Neuronal stem cell (in vitro differentiated cells): ENCODE measurements around the gene SIAH2.

Source experiments
- DNase-seq: peaks from one replicate; pipeline ENCODE4 v3.0.0-alpha.2; 2013; ENCODE audit warnings: low spot score
- H2AFZ ChIP-seq: one replicate; pipeline ENCODE4 v1.6.1; 2013; ENCODE audit warnings: mild to moderate bottlenecking, low read length, inconsistent platforms
- H2AK5ac ChIP-seq: 2 replicates; pipeline ENCODE4 v1.6.1; 2013; ENCODE audit warnings: low read depth, mild to moderate bottlenecking, inconsistent platforms, low read length, moderate library complexity, mixed read lengths
- H2BK120ac ChIP-seq: 2 replicates; pipeline ENCODE4 v1.6.1; 2013; ENCODE audit warnings: low read depth, mild to moderate bottlenecking, inconsistent platforms, low read length, moderate library complexity, mixed read lengths
- H2BK12ac ChIP-seq: one replicate; pipeline ENCODE4 v1.6.1; 2013; ENCODE audit warnings: low read length, inconsistent platforms
- H2BK15ac ChIP-seq: 2 replicates; pipeline ENCODE4 v1.6.1; 2013; ENCODE audit warnings: mild to moderate bottlenecking, low read length, inconsistent platforms, mixed read lengths
- H2BK5ac ChIP-seq: one replicate; pipeline ENCODE4 v1.6.1; 2013; ENCODE audit warnings: inconsistent platforms, mild to moderate bottlenecking, low read length, moderate library complexity
- H3K14ac ChIP-seq: one replicate; pipeline ENCODE4 v1.6.1; 2013; ENCODE audit warnings: low read length, inconsistent platforms
- H3K18ac ChIP-seq: 2 replicates; pipeline ENCODE4 v1.6.1; 2013; ENCODE audit warnings: low read length, inconsistent platforms
- H3K23ac ChIP-seq: 2 replicates; pipeline ENCODE4 v1.6.1; 2013; ENCODE audit warnings: low read depth, mild to moderate bottlenecking, mixed read lengths, low read length, inconsistent platforms; ENCODE audit not compliant: poor library complexity
- H3K27ac ChIP-seq: replicated peaks from 3 replicates; pipeline ENCODE4 v1.5.1; 2013; ENCODE audit warnings: low read length, inconsistent platforms
- H3K27me3 ChIP-seq, 3 experiments: 2 replicates each; pipeline ENCODE4 v1.6.1; 2013; ENCODE audit warnings: low read length in 3 of 3, mild to moderate bottlenecking in 2 of 3, inconsistent platforms in 1 of 3, low read depth in 1 of 3, mixed read lengths in 1 of 3, moderate library complexity in 1 of 3; ENCODE audit not compliant: control insufficient read depth in 3 of 3, insufficient read depth in 3 of 3
- H3K36me3 ChIP-seq, 2 donors: replicated peaks in 1 of 2; 2 replicates each; pipeline ENCODE4 v1.6.1; 2013; ENCODE audit warnings: low read length in 2 of 2; ENCODE audit not compliant: control insufficient read depth in 2 of 2, insufficient read depth in 2 of 2
- H3K4ac ChIP-seq: 2 replicates; pipeline ENCODE4 v1.6.1; 2013; ENCODE audit warnings: inconsistent platforms, mild to moderate bottlenecking, low read length, moderate library complexity
- H3K4me1 ChIP-seq, 2 donors: 1 replicate in 1 of 2; 2 replicates in 1 of 2; pipeline ENCODE4 v1.6.1; 2013; ENCODE audit warnings: low read length in 2 of 2, low read depth in 1 of 2; ENCODE audit not compliant: control insufficient read depth in 2 of 2, insufficient read depth in 1 of 2
- H3K4me2 ChIP-seq: one replicate; pipeline ENCODE4 v1.6.1; 2013; ENCODE audit warnings: mild to moderate bottlenecking, low read length, inconsistent platforms; ENCODE audit not compliant: insufficient read depth, poor library complexity, severe bottlenecking
- H3K4me3 ChIP-seq, 2 donors: 2 replicates each; pipeline ENCODE4 v1.5.1; 2013; ENCODE audit warnings: low read length in 2 of 2, mild to moderate bottlenecking in 2 of 2, inconsistent platforms in 1 of 2, moderate library complexity in 1 of 2
- H3K79me1 ChIP-seq: one replicate; pipeline ENCODE4 v1.6.1; 2013; ENCODE audit warnings: low read depth, mild to moderate bottlenecking, inconsistent platforms, low read length, moderate library complexity
- H3K9ac ChIP-seq: one replicate; pipeline ENCODE4 v1.6.1; 2013; ENCODE audit warnings: mild to moderate bottlenecking, low read depth, low read length, inconsistent platforms; ENCODE audit not compliant: poor library complexity
- H3K9me3 ChIP-seq, 2 donors: replicated peaks in 1 of 2; 2 replicates each; pipeline versions ENCODE3 to v1.6.1; 2013; ENCODE audit warnings: low read length in 2 of 2, mild to moderate bottlenecking in 2 of 2, inconsistent platforms in 1 of 2, low read depth in 1 of 2, mixed read lengths in 1 of 2, moderate library complexity in 1 of 2; ENCODE audit not compliant: control insufficient read depth in 2 of 2, insufficient read depth in 1 of 2
- H4K8ac ChIP-seq: one replicate; pipeline ENCODE4 v1.6.1; 2013; ENCODE audit warnings: low read depth, mild to moderate bottlenecking, inconsistent platforms, low read length, moderate library complexity
- H4K91ac ChIP-seq: one replicate; pipeline ENCODE4 v1.6.1; 2013; ENCODE audit warnings: low read length, low read depth, mild to moderate bottlenecking, inconsistent platforms; ENCODE audit not compliant: poor library complexity
- WGBS, 2 donors: extraction: QIAGEN DNeasy Blood & Tissue Kit; methylation state at CpG; one replicate each; pipeline ENCODE4 v1.1.7; 2013; ENCODE audit warnings: missing lambda C conversion rate in 2 of 2, mixed read lengths in 1 of 2; ENCODE audit not compliant: insufficient read length in 2 of 2, insufficient replicate concordance in 1 of 2; ENCODE audit errors: extremely low coverage in 2 of 2; 5-methylcytosine and 5-hydroxymethylcytosine counted together

Gene SIAH2

DNA sequence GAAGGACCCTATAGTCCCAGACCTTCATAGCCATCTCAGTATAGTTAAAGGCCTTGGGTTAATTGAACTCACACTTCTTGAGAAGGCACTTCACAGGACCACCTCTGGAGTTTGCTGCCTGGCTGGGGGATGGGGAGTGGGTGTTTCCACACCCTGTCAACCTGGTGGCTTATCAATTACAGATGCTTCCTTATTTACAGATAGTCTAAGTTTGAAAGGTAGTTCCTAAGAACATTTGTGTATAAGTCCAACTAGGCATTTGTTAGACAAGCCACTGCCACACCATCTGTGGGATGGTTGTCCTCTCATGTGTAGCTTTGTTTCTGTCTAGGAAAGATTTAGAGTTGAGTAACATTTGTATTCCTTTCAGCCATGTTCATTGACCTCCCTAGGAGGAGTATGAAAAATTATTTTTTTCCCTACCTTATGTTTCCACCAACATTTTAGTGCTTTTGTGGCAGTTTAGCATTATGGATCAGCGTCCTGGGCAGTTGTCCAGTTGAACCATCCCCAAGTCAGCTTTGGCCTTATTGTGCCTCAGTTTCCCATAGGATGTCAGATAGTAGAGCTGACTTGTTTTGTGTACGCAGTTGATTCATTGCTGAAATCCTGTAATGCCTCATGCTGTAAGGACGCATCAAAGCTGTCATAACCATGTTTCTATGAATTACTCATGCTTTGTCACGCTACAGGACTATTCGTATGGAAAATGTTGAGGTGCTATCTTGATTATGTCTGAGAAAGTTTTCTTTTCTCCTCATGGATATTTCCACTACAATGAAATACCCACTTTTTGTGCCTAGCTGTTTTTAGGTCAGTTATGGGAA is 21.2 kb upstream of the SIAH2 start:
- no CpG with 5 or more reads among the region's 5 CpGs for WGBS, 2 donors
- Histone ChIP-seq H2BK15ac (no peak overlapping the region), H2BK12ac (no peak overlapping the region)

DNA sequence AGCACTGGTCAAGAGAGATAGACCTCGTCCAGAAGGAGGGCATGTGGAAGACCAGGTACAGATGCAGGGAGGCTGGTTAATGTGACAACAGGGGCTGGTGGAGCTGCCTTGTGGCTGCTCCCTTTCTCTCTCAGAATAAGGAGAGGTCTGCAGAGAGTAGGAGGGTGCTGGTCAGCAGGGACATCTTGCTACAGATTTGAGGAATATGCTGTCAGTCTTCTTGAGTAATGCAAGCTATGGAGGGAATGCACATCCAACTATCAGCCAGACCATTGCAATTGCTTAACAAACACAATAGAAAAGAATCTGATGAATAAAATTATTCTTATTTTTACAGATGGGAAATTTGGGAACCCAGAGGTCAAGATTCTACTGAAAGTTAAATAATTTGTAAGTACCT is 20.3 kb upstream of the SIAH2 start:
- H3K4ac ChIP-seq, result no peak overlapping the region
- H3K79me1 ChIP-seq, result peaks cover 1% of the 10 kb centered on the region
- no peak overlapping the region for H3K27ac ChIP-seq
- no peak overlapping the region for H2BK12ac ChIP-seq
- H4K91ac ChIP-seq, result no peak overlapping the region
- no peaks in the 10 kb centered on the region for H3K36me3 ChIP-seq
- H2AK5ac ChIP-seq, result no peak overlapping the region
- peaks cover 0 to 13% (median 0%) of the 10 kb centered on the region in 3 experiments for H3K27me3 ChIP-seq
- H3K4me1 ChIP-seq, result no peaks in the 10 kb centered on the region
- H3K9ac ChIP-seq, result no peak overlapping the region
- no peak overlapping the region for H2BK120ac ChIP-seq
- H2BK5ac ChIP-seq, result no peak overlapping the region
- H2BK15ac ChIP-seq, result no peak overlapping the region
- no peak overlapping the region for H3K4me3 ChIP-seq
- no peak overlapping the region for H3K23ac ChIP-seq
- no CpG with 5 or more reads among the region's 1 CpG for WGBS, 2 donors
- no peak overlapping the region for H2AFZ ChIP-seq
- H3K18ac ChIP-seq, result no peak overlapping the region
- no peak overlapping the region for H3K14ac ChIP-seq
- no peaks in the 10 kb centered on the region for H3K9me3 ChIP-seq
- H4K8ac ChIP-seq, result no peak overlapping the region
- H3K4me2 ChIP-seq, result no peak overlapping the region
- no peak for DNase-seq

More for the DNA sequence above, 21.2 kb upstream of the SIAH2 start:
- Histone ChIP-seq H2BK120ac (no peak overlapping the region), H3K23ac (no peak overlapping the region), H3K9me3 (no peaks in the 10 kb centered on the region), H3K14ac (no peak overlapping the region), H2AFZ (no peak overlapping the region), H4K91ac (no peak overlapping the region), H3K4me3 (no peak overlapping the region), H3K9ac (no peak overlapping the region), H2BK5ac (no peak overlapping the region), H3K4ac (no peak overlapping the region), H3K27me3 (peaks cover 0 to 20% (median 0%) of the 10 kb centered on the region in 3 experiments), H3K4me2 (no peak overlapping the region), H3K4me1 (no peaks in the 10 kb centered on the region), H2AK5ac (no peak overlapping the region), H3K79me1 (no peaks in the 10 kb centered on the region), H3K36me3 (no peaks in the 10 kb centered on the region), H3K18ac (no peak overlapping the region), H4K8ac (no peak overlapping the region), H3K27ac (no peak overlapping the region)
- no peak for DNase-seq

DNA sequence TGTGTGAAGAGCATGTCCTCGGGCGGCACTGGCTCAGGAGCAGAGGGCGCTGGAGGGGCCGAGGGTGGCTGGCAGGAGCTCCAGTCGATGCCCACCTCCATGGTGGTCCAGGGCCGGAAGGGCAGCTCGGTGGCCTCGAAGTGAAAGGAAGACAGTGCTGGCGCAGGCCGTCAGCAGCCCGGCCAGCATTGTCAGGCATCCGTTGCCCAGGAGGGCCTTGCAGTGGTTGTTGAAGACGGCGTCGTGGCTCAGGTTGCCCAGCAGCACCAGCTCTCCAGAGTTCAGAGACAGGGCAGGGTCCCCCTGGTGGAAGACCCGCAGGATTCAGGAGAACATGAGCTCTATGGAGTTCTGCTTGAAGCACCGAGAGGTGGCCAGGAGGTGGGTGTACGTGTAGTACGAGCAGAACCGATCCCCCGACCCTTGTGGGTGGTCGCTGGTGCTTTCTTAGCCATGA is 16.5 kb upstream of the SIAH2 start:
- Histone ChIP-seq H2AFZ (no peak overlapping the region), H4K8ac (no peak overlapping the region), H3K36me3 (no peaks in the 10 kb centered on the region), H3K27ac (no peak overlapping the region), H2BK120ac (no peak overlapping the region), H3K4me2 (no peak overlapping the region), H3K9me3 (no peaks in the 10 kb centered on the region), H2BK15ac (peak overlapping the region; percentile 20), H3K18ac (peak overlapping the region; percentile 68), H4K91ac (no peak overlapping the region), H3K9ac (no peak overlapping the region), H2AK5ac (peak overlapping the region; percentile 83), H3K4me3 (no peak overlapping the region), H3K4me1 (no peaks in the 10 kb centered on the region), H3K27me3 (peaks cover 0 to 9% (median 0%) of the 10 kb centered on the region in 3 experiments), H3K4ac (no peak overlapping the region), H2BK5ac (peak overlapping the region; percentile 79), H2BK12ac (no peak overlapping the region), H3K23ac (no peak overlapping the region), H3K79me1 (peaks cover 1% of the 10 kb centered on the region), H3K14ac (peak overlapping the region; percentile 64)
- DNase-seq, result no peak
- WGBS, 2 donors, result no CpG with 5 or more reads among the region's 22 CpGs

DNA sequence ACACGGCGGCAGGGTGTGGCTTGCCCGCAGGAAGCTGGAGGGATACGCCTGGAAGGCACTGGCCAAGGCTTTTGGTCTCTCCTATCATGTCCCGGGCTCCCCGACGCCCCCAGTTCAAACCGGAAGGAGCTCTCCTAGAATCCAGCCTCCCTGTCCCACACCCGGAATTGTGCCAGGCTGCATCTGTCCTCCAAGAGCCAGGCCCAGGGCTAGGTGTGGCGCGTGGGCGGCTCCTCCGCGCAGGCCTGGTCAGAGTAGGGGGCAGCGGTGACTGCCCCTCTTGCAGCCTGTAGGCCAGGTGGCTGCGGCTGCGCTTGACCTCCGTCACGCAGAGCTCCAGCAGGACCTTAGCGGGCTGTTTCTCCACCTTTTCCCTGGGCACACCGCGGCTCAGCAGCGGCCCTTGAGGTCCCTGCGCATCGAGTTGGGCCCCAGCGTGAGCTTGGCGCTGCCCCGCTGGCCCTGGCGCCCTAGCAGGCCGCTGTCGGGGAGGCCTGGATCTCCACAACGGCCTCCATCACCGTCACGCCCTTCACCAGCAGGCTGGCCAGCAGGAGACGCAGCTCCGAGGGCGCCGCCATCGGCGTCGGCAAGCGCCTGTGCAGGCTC is 15.9 kb upstream of the SIAH2 start:
- no peak overlapping the region for H3K4me3 ChIP-seq
- H3K27me3 ChIP-seq, result peaks cover 0 to 9% (median 0%) of the 10 kb centered on the region in 3 experiments
- no peak overlapping the region for H2AFZ ChIP-seq
- peak overlapping the region; percentile 20 for H2BK15ac ChIP-seq
- no peaks in the 10 kb centered on the region for H3K36me3 ChIP-seq
- peak overlapping the region; percentile 46 for H2BK12ac ChIP-seq
- H3K4me2 ChIP-seq, result no peak overlapping the region
- H3K9ac ChIP-seq, result no peak overlapping the region
- no peaks in the 10 kb centered on the region for H3K4me1 ChIP-seq
- peak overlapping the region; percentile 17 for H3K23ac ChIP-seq
- peaks cover 1% of the 10 kb centered on the region for H3K79me1 ChIP-seq
- no peak overlapping the region for H3K4ac ChIP-seq
- H3K27ac ChIP-seq, result no peak overlapping the region
- no peak overlapping the region for H2BK120ac ChIP-seq
- peak overlapping the region; percentile 83 for H2AK5ac ChIP-seq
- DNase-seq, result no peak
- H3K14ac ChIP-seq, result peak overlapping the region; percentile 64
- peak overlapping the region; percentile 64 for H4K91ac ChIP-seq
- WGBS, 2 donors, result no CpG with 5 or more reads among the region's 42 CpGs
- H3K18ac ChIP-seq, result peak overlapping the region; percentile 68
- no peak overlapping the region for H4K8ac ChIP-seq
- H3K9me3 ChIP-seq, result no peaks in the 10 kb centered on the region
- peak overlapping the region; percentile 79 for H2BK5ac ChIP-seq
